GM21423 (cell line): ENCODE data around the gene NXPE3.
A peak's percentile ranks its signal among the peaks of the same experiment; 100 is the strongest.

ENCODE experiments used
- ATAC-seq: cut with Tn5 transposase; IDR thresholded peaks from one replicate; pipeline ENCODE4 v1.9.1; 2021; ENCODE audit warnings: mild to moderate bottlenecking, moderate library complexity; ENCODE audit not compliant: unreplicated experiment

Gene NXPE3

GRCh38 chr3:101827211-101828174 is 48.5 kb downstream of the NXPE3 start:
- ATAC-seq, result peak; percentile 76

- no peak for ATAC-seq
These were observed 49.3 kb downstream of the NXPE3 start for GRCh38 chr3:101828276-101828675.

- ATAC-seq, result peak; percentile 49
These were observed 49.9 kb downstream of the NXPE3 start for GRCh38 chr3:101828691-101829436.

GRCh38 chr3:101829437-101829830 is 50.4 kb downstream of the NXPE3 start:
- no peak for ATAC-seq

GRCh38 chr3:101829874-101830273 is 50.9 kb downstream of the NXPE3 start:
- no peak for ATAC-seq

GRCh38 chr3:101833446-101833974 is 54.5 kb downstream of the NXPE3 start:
- no peak for ATAC-seq

- ATAC-seq, result no peak
These were observed 56.7 kb downstream of the NXPE3 start for GRCh38 chr3:101835676-101836075.

GRCh38 chr3:101836160-101836559 is 57.1 kb downstream of the NXPE3 start:
- ATAC-seq, result no peak

- no peak for ATAC-seq
These were observed 57.9 kb downstream of the NXPE3 start for GRCh38 chr3:101836652-101837598.

GRCh38 chr3:101838691-101839090 is 59.7 kb downstream of the NXPE3 start:
- no peak for ATAC-seq

- no peak for ATAC-seq
These were observed 61.1 kb downstream of the NXPE3 start for GRCh38 chr3:101840066-101840465.

GRCh38 chr3:101842245-101842934 is 63.4 kb downstream of the NXPE3 start:
- no peak for ATAC-seq

- ATAC-seq, result no peak
These were observed 63.9 kb downstream of the NXPE3 start for GRCh38 chr3:101842935-101843330.

- ATAC-seq, result no peak
These were observed 66.4 kb downstream of the NXPE3 start for GRCh38 chr3:101845425-101845824.

- ATAC-seq, result no peak
These were observed 67.7 kb downstream of the NXPE3 start for GRCh38 chr3:101846709-101847108.

GRCh38 chr3:101847328-101847727 is 68.3 kb downstream of the NXPE3 start:
- ATAC-seq, result no peak

GRCh38 chr3:101848326-101848725 is 69.3 kb downstream of the NXPE3 start:
- no peak for ATAC-seq

GRCh38 chr3:101848754-101849713 is 70.0 kb downstream of the NXPE3 start, which contains the start of gene NFKBIZ:
Gene NFKBIZ, plus strand, starts transcription at chr3:101849514. Its CDS starts 115 bp downstream, at chr3:101849629.
- peak; percentile 74 for ATAC-seq
